ENCODE data around the gene GCK.
A peak's percentile ranks its signal among the peaks of the same experiment; 100 is the strongest.
"Not testable (repeated sequence)": the region's sequence is repeated elsewhere in the genome, so short reads cannot be mapped to it uniquely, and the experiment has no call there.

The GCK gene

GRCh38 chr7:44139311-44140010 lies 49.8 kb downstream of the GCK start:
- DNase-seq, result no peak

- no peak for DNase-seq
Measured at GRCh38 chr7:44138698-44139097, 50.5 kb downstream of the GCK start.

GRCh38 chr7:44136731-44137130 lies 52.5 kb downstream of the GCK start:
- no peak for DNase-seq

- no peak for DNase-seq
Measured at GRCh38 chr7:44134943-44135628, 54.2 kb downstream of the GCK start.

GRCh38 chr7:44133295-44133694 lies 55.9 kb downstream of the GCK start:
- no peak for DNase-seq

- no peak for DNase-seq
Measured at GRCh38 chr7:44132039-44132438, 57.2 kb downstream of the GCK start.

GRCh38 chr7:44131173-44132029 lies 57.8 kb downstream of the GCK start:
- no peak for DNase-seq

- DNase-seq, result no peak
Measured at GRCh38 chr7:44128721-44129582, 60.3 kb downstream of the GCK start.

GRCh38 chr7:44127161-44127560 lies 62.1 kb downstream of the GCK start:
- DNase-seq, result no peak

GRCh38 chr7:44126574-44126973 lies 62.7 kb downstream of the GCK start:
- not testable (repeated sequence) for DNase-seq

GRCh38 chr7:44124822-44125202 lies 64.4 kb downstream of the GCK start:
- no peak for DNase-seq

- DNase-seq, result peak; percentile 98
Measured at GRCh38 chr7:44123190-44124003, 65.8 kb downstream of the GCK start, which contains the start of gene POLD2. Gene POLD2, minus strand, starts transcription at chr7:44123548. Its CDS starts 1,495 bp downstream, at chr7:44122053.

- no peak for DNase-seq
Measured at GRCh38 chr7:44122529-44122928, 66.7 kb downstream of the GCK start.

GRCh38 chr7:44121761-44122420 lies 67.3 kb downstream of the GCK start:
- DNase-seq, result no peak

- DNase-seq, result no peak
Measured at GRCh38 chr7:44120395-44120794, 68.8 kb downstream of the GCK start.

- no peak for DNase-seq
Measured at GRCh38 chr7:44119829-44120380, 69.3 kb downstream of the GCK start.

GRCh38 chr7:44117801-44118429 lies 71.3 kb downstream of the GCK start:
- DNase-seq, result no peak

- no peak for DNase-seq
Measured at GRCh38 chr7:44116789-44117666, 72.2 kb downstream of the GCK start.

- no peak for DNase-seq
Measured at GRCh38 chr7:44116087-44116788, 73.0 kb downstream of the GCK start.

All from stimulated activated CD4-positive, alpha-beta T cell treated with anti-CD3 and anti-CD28 coated beads, Interleukin-1b, Interleukin-23, amount 100 ng/mL, for 48 hours (primary cell).